Breast epithelium (tissue), 3 donors: ENCODE data around the gene CPO.

ENCODE experiments used
- CTCF ChIP-seq, 3 donors: fragments of 450-650 bp; IDR thresholded peaks; one replicate each; pipeline ENCODE4 v1.5.1; 2016 to 2017; ENCODE audit warnings: antibody characterized with exemption in 3 of 3, mild to moderate bottlenecking in 3 of 3, moderate library complexity in 3 of 3
- POLR2A ChIP-seq: fragments of 450-650 bp; IDR thresholded peaks from one replicate; pipeline ENCODE4 v1.6.1; 2016; ENCODE audit warnings: antibody characterized with exemption, mild to moderate bottlenecking, moderate library complexity
- POLR2AphosphoS5 ChIP-seq, 3 donors: sonication (generic); formaldehyde crosslinking; IDR thresholded peaks; one replicate each; pipeline ENCODE4 v1.6.1; 2017; ENCODE audit warnings: antibody characterized with exemption in 3 of 3

GRCh38 chr2:206939340-206939739 lies at the start of gene CPO:
- TF ChIP-seq CTCF (IDR thresholded peaks at IDR 0.05) (no peak), POLR2AphosphoS5 (IDR thresholded peaks at IDR 0.05) (no peak), POLR2A (no peak)
